GM08714 (cell line): ENCODE measurements around the gene RNF150.

ENCODE experiments used
- H3K4me3 ChIP-seq: fragments of 200-500 bp; sonication (Bioruptor generic); 2 replicates; pipeline ENCODE4 v1.5.1; 2014; ENCODE audit warnings: mild to moderate bottlenecking, low read length, inconsistent platforms
- ZNF274 ChIP-seq: IDR thresholded peaks from 2 replicates; pipeline ENCODE4 v1.6.1; 2012; ENCODE audit warnings: mild to moderate bottlenecking, low read depth, low read length

The RNF150 gene

GRCh38 chr4:140888054-140888453, 245.2 kb downstream of the RNF150 start:
- no peak overlapping the region for H3K4me3 ChIP-seq
- no peak for TF ChIP-seq ZNF274

- H3K4me3 ChIP-seq, result no peak overlapping the region
- TF ChIP-seq ZNF274, result no peak
Measured at GRCh38 chr4:140887467-140887866, 245.8 kb downstream of the RNF150 start.

GRCh38 chr4:140884431-140885058, 248.7 kb downstream of the RNF150 start:
- H3K4me3 ChIP-seq, result no peak overlapping the region
- no peak for TF ChIP-seq ZNF274

GRCh38 chr4:140877781-140878180, 255.5 kb downstream of the RNF150 start:
- no peak overlapping the region for H3K4me3 ChIP-seq
- no peak for TF ChIP-seq ZNF274

- H3K4me3 ChIP-seq, result no peak overlapping the region
- no peak for TF ChIP-seq ZNF274
Measured at GRCh38 chr4:140876615-140877364, 256.5 kb downstream of the RNF150 start.

GRCh38 chr4:140875746-140876452, 257.4 kb downstream of the RNF150 start:
- no peak for TF ChIP-seq ZNF274
- H3K4me3 ChIP-seq, result no peak overlapping the region

GRCh38 chr4:140874056-140874455, 259.2 kb downstream of the RNF150 start:
- H3K4me3 ChIP-seq, result no peak overlapping the region
- TF ChIP-seq ZNF274, result no peak

GRCh38 chr4:140871368-140871767, 261.9 kb downstream of the RNF150 start:
- TF ChIP-seq ZNF274, result no peak
- H3K4me3 ChIP-seq, result no peak overlapping the region

GRCh38 chr4:140870427-140870826, 262.8 kb downstream of the RNF150 start:
- TF ChIP-seq ZNF274, result no peak
- H3K4me3 ChIP-seq, result no peak overlapping the region

GRCh38 chr4:140869446-140869845, 263.8 kb downstream of the RNF150 start:
- no peak for TF ChIP-seq ZNF274
- no peak overlapping the region for H3K4me3 ChIP-seq

GRCh38 chr4:140867356-140867755, 265.9 kb downstream of the RNF150 start:
- no peak overlapping the region for H3K4me3 ChIP-seq
- no peak for TF ChIP-seq ZNF274

GRCh38 chr4:140866492-140867005, 266.7 kb downstream of the RNF150 start:
- no peak for TF ChIP-seq ZNF274
- H3K4me3 ChIP-seq, result no peak overlapping the region

- no peak for TF ChIP-seq ZNF274
- H3K4me3 ChIP-seq, result no peak overlapping the region
Measured at GRCh38 chr4:140865253-140866217, 267.7 kb downstream of the RNF150 start.

GRCh38 chr4:140863197-140863596, 270.1 kb downstream of the RNF150 start:
- TF ChIP-seq ZNF274, result no peak

More at GRCh38 chr4:140863197-140863596, 270.1 kb downstream of the RNF150 start:
- H3K4me3 ChIP-seq, result no peak overlapping the region
